HG03045 (cell line): ENCODE data around the gene TBXAS1.

ENCODE experiments used
- ATAC-seq: cut with Tn5 transposase; IDR thresholded peaks from one replicate; pipeline ENCODE4 v1.9.1; 2021; ENCODE audit warnings: mild to moderate bottlenecking, moderate library complexity; ENCODE audit not compliant: unreplicated experiment

The TBXAS1 gene

GRCh38 chr7:139993592-139993991 is 164.5 kb downstream of the TBXAS1 start:
- no peak for ATAC-seq

- ATAC-seq, result no peak
These were observed 165.3 kb downstream of the TBXAS1 start for GRCh38 chr7:139994356-139994755.

DNA sequence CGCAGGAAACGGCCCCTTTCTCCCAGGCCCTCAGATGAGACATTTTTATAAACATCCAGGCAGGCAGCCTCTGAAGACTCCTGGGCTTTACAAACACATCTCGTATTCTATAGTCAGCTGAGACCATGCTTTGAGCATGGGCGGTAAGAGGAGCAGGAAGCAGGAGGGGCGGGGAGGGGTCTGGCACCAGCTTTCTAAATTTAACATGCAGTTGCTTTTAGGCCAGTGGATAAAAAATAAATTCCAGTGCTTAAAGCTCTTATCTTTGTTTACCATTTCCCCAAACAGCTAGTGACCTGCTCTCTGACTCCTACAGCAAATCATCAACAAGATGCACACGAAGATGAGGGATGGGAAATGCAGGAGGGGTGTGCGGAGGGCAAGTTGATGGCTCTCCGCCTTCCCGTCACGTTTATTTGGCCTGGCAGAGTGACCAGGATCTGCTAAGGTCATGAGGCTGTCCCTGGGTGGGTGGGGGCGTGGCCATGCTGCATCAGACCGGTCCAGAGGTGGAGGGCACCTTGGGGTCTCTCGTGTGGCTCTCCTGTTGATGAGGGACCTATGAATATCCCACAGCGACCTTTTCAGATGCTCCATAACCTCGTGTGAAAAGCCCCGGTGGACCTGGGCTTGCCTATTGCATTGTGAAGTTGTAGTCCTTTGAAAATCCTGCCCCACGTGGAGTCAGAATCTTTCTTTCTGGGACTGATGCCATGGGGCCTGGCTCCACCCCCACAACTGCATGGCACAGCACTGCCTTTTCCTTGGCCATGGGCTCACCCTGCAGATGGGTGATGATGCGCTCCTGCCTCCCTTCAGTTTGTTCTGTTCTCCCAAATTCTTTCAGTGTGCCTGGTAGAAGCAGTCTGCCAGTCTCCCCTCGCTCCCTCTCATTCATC is 166.2 kb downstream of the TBXAS1 start:
- ATAC-seq, result no peak

DNA sequence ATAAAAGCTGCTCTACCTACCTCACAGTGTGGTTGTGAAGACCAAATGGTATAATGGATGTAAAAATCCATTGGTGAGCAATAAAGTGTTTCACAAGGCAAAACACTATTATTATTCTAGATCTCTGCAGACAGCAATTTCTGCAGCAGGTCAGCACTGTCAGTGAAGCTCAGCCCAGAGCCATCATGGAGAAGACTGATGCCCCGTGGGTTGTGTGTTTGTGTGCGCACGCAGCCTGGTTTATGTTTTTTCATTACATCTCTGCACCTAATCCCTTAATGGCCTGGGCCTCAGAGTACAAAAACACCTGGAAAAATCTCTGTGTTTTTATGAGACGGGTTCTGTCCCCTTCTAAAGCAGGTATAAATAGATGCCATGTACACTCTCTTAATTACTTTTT is 169.5 kb downstream of the TBXAS1 start:
- ATAC-seq, result no peak

DNA sequence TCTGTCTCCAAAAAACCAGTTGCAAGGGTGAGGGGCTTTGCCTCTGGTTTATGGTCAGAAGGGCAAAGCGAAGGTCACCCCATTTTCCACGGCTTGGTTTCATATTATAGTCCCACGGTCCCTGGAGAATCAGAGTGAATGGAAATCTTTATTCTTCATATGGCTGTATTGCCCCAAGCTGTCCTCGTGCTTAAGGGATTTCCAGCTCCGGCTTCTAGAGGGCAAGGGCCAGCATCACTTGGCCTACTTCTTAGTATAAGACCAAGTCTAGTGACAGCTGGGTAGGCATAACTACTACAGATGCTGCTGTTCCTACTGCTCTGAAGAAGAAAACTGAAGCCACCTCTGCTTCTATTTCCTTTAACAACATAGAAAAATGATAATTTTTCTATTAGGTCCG is 170.5 kb downstream of the TBXAS1 start:
- ATAC-seq, result no peak

GRCh38 chr7:140000666-140001268 is 171.7 kb downstream of the TBXAS1 start:
- no peak for ATAC-seq

DNA sequence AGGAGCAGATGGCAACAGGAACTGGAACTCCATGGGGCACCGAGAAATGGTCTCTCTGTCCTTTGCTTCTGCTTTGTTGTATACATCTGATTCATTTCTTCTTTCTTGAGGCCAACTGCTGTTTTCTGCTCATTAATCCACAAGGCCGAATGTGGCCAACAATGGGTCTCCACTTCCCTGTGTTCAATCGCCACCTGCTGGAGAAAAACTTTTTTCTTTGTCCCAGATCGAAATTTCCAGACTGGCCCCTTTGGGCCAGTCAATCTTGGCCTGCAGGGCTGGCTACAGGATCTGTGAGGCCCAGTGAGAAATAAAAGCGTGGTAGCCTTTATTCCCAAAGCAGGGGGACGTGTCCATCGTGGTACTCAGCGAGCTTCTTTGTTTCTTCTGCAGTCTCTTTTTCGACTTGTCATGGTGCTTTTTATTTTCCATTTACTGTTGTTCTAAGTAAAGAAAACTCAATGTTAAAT is 174.9 kb downstream of the TBXAS1 start:
- ATAC-seq, result no peak

- ATAC-seq, result no peak
These were observed 175.6 kb downstream of the TBXAS1 start for GRCh38 chr7:140004672-140005071.

GRCh38 chr7:140005341-140005740 is 176.3 kb downstream of the TBXAS1 start:
- no peak for ATAC-seq

- ATAC-seq, result no peak
These were observed 176.9 kb downstream of the TBXAS1 start for GRCh38 chr7:140005754-140006503.

GRCh38 chr7:140006600-140006999 is 177.5 kb downstream of the TBXAS1 start:
- ATAC-seq, result no peak

DNA sequence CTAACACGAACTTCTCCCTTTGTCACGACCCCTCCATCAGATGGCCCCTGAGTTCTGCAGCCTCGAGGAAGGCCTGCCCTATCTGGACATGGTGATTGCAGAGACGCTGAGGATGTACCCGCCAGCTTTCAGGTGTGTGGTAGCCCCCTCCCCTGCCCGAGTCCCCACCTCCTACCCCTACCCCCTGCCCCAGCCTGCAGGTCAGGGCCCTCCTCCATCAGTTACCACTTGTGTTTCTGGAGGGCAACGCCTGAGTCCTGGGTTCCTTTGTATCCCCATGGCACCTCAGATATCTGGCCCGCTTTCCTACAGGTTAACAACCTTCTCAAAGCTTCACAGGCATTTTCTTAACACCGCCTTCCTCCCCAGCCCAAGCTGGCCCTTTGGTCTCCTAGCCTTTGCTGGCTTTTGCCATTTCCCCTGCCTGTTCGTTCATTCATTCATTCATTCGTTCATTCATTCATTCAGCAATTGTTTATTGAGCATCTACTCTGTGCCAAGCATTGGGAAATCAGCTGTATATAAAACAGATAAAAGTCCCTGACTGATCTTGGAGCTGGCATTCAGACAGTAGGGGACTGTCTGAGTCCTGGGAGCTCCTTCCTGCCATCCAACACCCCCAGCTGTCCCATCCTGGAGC is 178.1 kb downstream of the TBXAS1 start:
- ATAC-seq, result no peak

- ATAC-seq, result no peak
These were observed 179.9 kb downstream of the TBXAS1 start for GRCh38 chr7:140008755-140009610.

DNA sequence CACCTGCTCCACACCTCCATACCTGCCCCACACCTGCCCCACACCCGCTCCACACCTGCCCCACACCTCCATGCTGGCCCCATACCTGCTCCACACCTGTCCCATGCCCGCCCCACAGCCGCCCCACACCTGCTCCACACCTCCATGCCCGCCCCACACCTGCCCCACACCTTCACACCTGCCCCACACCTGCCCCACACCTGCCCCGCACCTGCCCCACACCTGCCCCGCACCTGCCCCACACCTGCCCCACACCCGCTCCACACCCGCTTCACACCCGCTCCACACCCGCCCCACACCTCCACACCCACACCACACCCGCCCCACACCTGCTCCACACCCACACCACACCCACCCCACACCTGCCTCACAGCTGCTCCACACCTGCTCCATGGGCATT is 180.7 kb downstream of the TBXAS1 start:
- ATAC-seq, result no peak

GRCh38 chr7:140010194-140010895 is 181.3 kb downstream of the TBXAS1 start:
- ATAC-seq, result no peak

- no peak for ATAC-seq
These were observed 184.6 kb downstream of the TBXAS1 start for GRCh38 chr7:140013676-140014075.

DNA sequence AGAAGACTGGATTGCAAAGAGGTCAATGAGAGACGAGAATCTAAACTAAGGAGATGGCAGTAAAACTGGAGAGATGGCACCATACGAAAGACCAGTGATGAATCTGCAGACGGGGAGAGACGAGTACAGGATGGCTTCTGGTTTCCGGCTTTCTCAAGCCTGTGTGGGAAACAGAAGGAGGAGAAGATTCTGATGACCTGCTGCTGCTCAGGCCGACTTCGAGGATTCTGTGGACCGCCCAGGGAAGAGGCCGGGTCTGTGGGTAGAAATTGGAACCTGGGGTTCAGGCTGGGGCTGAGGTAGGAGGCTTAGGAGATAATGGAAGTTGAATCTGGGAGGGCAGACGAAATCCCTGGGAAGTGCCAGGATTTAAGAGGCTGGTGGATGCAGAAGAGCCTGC is 185.1 kb downstream of the TBXAS1 start:
- no peak for ATAC-seq

GRCh38 chr7:140015471-140015970 is 186.5 kb downstream of the TBXAS1 start:
- no peak for ATAC-seq

DNA sequence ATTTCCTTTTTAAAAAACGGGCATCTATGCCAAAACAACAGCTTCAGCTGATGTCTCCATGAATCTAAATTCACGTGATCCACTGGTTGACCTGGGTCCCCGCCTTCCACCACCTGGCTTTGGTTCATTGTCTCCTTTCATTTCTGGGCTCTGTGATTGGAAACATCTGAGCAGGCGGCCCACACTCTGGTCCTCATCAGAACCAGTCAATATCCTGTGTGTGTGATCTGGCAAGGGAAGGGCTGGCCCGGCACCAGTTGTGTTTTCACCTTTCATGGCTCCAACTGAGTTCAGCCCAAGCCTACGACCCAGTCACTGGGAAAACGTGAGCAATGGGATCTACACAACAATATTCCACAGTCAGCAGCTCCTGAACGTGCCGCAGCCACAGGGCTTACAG is 187.5 kb downstream of the TBXAS1 start:
- no peak for ATAC-seq
